GM10847 (cell line): ENCODE measurements around the gene BCAS3.

Experiments
- POLR2A ChIP-seq: IDR thresholded peaks from 2 replicates; pipeline ENCODE4 v1.6.1; 2011; ENCODE audit not compliant: insufficient read length; ENCODE audit errors: extremely low read depth

BCAS3 gene

DNA sequence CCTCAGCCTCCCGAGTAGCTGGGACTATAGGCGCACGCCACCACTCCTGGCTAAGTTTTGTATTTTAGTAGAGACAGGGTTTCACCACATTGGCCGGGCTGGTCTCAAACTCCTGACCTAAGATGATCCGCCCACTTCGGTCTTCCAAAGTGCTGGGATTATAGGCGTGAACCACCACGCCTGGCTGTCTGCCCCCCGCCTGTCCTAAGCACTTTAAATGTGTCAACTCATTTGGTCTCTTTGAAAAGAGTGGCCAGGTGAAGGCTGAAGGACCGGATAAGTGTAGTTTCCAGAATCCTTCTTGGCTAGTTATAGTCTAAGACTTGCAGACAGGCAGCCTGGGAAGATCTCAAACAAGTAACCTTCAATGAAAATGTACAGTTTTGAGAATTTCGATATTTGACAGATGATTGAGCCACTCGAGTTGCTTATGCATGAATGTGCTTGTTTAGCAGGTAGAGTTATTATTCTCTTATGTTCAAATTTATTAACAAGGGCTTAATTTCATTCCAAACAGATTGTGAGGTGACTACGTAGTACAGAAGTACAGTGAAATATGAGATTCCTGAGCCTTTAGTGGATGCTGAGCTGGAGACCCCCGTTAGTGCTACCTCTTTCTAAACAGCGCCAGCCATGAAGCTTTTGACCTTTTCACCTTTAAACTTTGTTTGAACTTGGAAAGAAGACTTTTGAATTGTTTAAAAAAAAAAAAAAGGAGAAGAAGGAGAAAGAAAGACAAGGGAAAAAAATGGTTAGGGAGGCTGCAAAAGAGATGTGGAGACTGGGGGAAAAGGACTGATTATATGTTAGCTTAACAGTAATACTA, 557.6 kb downstream of the BCAS3 start:
- TF ChIP-seq POLR2A, result no peak

DNA sequence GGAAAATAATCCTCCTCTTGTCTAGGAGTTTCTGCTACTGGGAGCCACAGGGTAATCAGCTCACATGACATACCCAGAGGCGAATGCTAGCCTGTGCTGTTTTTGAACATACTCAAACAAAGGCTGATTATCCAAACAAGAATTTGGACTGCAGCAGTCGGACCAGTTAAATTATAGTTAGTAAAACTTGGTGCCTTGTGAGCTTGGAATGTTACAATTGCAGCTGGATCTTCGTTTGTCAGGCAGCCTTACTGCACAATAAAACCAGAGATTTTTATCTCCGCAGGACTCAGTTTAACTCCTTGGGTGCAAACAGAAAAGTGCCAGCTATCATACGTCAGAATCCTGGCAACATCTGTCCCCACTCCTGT, 558.2 kb downstream of the BCAS3 start:
- TF ChIP-seq POLR2A, result no peak

DNA sequence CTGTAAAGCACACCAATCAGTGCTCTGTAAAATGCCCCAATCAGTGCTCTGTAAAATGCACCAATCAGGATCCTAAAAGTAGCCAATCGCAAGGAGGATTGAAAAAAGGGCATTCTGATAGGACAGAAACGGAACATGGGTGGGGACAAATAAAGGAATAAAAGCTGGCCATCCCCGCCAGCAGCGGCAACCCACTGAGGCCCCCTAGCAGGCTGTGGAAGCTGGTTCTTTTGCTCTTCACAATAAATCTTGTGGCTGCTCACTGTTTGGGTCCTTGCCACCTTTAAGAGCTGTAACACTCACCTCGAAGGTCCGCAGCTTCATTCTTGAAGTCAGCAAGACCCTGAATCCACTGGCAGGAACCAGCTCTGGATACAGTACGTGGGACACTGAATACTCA, 559.6 kb downstream of the BCAS3 start:
- TF ChIP-seq POLR2A, result no peak

DNA sequence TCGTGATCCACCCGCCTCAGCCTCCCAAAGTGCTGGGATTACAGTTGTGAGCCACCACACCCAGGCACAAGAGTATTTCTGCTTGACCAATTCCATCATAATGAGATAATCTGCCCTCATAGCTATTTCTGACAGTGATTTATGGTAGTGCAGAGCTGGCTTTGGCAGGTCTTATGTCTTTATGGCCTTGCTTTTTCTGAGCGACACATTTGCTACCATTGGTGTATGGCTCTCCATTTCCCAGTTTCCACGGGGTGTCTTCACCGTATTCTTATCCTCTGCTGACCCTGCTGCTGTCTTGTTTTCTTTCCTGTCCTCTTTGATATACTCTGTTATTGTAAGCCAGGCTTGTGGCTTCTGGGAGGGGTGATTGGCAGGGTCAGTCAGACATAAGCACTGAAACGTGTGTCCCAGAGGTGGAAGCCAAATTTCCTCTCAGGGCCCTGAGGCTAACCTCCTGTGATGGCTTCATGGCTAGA, 560.8 kb downstream of the BCAS3 start:
- TF ChIP-seq POLR2A, result no peak

DNA sequence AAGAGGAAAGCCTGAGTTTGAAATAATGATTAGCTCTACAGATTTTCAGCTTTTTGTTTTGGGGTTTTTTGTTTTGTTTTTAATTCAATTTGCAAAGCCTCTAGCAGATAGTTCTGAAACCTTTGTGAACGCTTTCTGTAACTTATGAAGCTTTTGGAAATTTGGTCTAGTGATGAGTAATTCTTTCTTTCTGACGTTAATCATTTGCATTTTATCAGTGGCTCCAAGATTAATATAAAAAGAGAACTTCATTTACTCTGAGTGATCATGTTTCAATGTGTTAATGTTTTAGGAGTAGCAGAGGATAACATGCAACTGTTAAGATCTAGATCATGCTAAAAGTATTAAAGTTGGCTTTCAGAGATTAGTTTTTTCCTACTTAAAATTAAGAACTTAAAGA, 561.7 kb downstream of the BCAS3 start:
- TF ChIP-seq POLR2A, result no peak

DNA sequence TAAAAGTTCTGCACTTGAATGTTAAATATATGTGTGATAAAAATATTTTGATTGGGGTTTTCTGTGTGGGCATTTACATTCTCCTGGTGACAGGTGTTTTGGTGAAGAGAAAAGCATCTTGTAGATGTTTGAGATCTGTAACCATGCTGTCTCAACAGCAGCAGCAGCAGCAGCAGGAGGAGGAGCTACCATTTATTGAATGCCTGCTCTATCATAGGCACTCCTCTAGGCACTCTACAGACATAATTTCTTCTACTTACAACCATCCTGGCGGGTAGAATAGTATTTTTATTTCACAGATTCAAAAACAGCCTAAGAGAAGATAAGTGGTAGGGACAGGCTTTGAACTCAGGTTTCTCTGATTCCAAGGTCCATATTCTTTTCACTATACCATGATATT, 562.3 kb downstream of the BCAS3 start:
- TF ChIP-seq POLR2A, result no peak

DNA sequence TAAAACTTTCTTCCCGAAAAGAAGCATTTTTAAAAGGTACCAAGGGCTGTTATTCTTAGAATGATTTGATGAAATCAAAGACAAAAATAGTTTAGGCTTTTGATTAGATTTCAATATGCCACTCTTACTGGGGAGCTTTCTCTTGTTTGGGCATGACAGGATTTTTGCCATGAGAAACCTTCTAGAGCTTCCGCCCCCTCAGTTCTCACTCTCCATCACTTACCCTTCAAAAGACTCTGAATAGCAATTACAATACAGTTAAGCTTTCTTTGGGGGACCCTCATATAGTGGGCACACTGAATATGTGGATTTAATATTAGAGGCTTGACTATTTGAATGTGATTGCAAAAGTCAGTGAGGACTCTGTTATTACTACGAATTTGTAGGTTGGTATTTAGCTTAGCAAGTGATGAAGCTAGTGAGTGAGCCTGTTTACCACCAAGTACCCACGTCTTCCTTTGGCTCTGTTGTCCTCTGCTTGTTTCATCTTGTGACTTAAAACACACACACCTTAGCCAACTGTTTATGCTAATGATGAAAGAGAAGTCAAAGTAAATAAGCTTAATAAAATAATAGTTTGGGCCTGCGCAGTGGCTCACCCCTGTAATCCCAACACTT, 563.3 kb downstream of the BCAS3 start:
- TF ChIP-seq POLR2A, result no peak

DNA sequence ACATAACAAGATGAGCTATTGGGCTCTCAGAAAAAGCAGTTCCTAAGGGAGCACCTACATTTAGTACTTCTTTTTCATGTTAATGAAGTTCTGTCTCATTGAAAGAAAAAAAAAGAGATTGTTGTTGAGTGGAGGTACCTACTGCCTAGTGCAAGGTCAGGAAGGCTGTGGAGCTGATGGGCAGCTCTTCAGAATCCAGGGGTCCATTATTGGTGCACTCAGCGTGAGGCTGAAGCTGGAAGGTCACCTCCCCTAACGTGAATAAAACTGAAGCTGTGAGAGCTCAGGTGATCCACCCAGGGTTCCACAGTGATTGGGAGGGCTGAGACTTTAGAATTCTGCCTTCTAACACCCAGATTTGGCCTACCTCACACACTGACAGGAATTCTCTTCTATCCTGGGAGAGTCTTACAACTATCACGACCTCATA, 568.1 kb downstream of the BCAS3 start:
- TF ChIP-seq POLR2A, result no peak

DNA sequence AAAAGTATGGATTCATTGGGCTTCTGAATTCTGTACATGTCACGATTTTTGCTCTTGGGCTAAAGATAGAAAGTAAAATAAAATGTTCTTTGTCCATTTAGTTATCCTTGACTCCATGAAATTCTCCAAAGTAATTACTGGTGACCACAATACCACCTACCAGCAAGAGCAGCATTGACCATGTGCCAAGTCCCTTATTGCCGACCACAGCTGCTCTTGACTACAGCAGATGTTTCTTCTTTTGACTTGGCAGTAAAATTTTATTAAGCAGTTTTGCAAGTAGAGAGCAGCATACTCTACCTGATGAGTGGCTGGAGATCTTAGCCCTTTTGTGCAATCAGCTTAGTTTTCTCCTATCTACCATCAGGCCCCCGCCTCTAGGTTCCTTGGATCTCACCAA, 569.8 kb downstream of the BCAS3 start:
- TF ChIP-seq POLR2A, result no peak

DNA sequence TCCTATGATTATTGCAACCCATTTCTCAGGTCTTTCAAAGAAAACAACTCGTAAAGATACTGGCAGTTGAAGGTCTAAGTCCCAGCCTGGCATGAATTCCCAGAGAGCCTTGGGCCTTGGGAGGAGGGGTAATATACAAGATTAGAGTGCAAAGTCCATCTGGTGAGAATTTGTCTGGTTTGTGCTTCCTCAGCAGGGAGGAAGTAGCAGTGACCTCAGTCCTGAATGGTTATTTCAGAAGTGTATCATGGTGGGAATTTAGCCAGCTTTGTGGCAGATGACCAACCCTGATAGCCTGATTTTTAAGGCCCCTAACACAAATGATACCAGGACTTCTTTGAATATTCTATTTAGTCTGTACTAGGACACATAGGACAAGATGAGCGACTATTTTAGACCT, 570.7 kb downstream of the BCAS3 start:
- no peak for TF ChIP-seq POLR2A

DNA sequence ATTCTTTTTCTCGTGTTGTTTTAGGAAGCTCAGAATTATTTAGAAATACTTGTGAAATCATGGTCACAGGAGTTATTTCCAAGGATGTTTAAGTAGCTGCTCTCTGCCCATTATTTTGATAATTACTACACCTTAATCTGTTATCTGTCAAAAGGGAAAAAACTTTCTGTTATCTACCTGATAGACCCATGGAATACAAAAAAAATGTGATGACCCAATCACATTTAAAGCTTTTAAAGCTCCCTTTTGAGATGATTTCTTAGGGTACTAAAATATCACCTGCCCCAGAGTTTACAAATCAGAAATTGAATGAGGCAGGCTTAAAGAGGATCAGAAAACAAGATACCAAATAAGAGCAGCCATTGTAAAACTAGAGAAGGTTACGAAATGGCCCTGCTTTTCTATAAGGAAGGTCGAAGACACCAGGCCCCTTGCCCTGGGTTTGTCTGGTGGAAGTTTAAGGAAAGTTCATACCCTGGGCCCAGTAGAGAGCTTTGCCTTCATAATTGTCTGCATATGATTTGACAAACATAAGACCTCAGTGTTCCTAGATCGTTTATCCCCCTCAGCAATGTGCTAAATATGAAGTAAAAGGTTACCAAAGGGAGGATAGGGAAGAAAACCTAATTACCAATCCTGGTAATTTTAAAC, 572.1 kb downstream of the BCAS3 start:
- TF ChIP-seq POLR2A, result no peak

DNA sequence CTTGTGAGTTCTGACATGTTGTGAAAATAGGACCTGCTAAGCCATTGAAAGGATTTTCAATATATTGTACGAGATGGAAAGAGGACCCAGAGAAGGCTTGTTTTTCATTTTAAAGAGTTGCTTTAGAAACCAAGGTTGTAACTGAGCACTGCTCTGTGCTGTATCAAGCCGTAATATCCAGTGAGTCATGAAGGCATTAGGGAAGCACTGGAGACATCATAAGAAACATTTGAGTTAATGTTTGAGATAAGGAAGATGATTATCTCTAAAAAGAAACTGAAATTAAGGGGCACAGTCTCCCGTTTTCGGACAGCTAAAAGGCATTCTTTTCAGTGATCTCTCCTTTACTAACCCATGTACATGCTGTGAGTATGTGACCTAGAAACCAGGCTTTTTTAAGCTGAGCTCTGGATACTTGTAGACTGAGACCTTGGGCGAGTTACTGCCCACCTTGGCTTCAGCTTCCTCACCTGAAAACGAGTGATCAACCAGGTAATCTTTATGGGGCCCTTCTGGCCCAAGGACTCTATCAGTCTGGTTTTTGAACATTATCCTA, 572.8 kb downstream of the BCAS3 start:
- TF ChIP-seq POLR2A, result no peak

DNA sequence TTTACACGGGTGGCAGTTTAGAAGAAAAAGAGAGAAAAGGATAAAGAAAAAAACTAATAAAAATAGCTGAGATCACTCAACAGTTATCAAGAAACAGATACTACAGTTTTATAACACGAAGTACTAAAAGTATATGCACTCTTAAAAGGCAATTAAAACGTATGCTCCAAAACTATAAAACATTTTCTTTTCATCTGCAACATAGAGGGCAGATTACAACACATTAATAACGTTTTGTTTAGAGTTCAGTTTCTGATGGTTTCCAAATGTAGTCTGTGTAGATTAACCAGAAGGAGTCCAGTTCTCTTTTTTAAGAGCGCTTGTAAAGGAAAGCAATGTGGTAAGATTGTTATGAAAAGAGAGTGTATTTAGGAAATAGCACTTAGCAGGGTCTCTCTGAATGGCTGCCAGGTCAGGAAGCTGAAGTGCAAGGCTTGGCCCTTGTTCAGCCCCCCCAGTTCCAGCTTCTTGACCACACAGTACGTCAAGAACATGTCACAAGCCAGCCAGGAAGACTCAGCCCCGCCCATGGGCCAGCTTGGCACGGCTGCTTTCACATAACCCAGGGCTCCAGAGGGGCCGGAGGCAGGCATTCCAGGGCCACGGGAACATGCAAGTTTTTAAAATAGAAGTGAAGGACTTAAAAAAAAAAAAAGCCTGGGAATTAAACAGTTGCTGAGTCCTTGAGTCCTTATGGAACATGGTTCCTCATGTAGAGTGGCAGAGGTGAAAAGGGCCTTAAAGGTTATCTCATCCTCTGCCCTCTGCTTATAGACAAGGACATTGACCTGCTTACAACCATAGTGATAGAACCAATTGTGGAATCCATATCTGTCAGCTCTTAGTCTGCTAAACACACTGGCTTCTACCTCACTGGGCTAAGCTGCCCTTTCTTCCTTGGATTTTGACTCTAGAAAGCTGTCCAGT, 574.6 kb downstream of the BCAS3 start:
- no peak for TF ChIP-seq POLR2A

DNA sequence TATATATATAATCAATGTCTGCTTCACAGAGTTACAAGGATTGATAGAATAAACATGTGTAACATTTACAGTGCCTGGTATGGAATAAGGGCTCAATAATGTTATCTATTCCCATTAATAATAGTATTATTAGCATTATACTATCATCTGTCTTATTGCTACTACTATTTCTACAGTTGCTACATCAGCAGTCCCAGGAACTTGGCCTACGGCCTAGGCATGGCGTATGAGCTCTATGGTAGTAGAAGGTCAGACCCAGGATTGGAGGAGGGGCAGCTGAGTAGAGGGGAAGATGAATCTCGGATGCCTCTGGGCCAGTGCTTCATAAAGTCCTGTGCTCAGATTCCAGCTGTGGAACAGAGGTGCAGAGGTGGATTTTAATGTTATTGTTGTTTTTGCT, 575.7 kb downstream of the BCAS3 start:
- no peak for TF ChIP-seq POLR2A
